K562 (cell line): ENCODE results near the gene IPO9. TPM values are rescaled to one million over a fixed set of nuclear protein-coding genes. Genes with fewer than 3 reads are reported as not detected.
A peak's percentile ranks its signal among the peaks of the same experiment; 100 is the strongest.

Experiments used
- AFF1 ChIP-seq, 2 experiments: fragments of 450-650 bp; IDR thresholded peaks; 2 replicates each; pipeline ENCODE4 v1.6.1; 2018; ENCODE audit warnings: mild to moderate bottlenecking in 2 of 2, low read depth in 1 of 2; ENCODE audit not compliant: partially characterized antibody in 2 of 2
- CSDE1 ChIP-seq, 2 experiments: fragments of 450-650 bp; IDR thresholded peaks; 2 replicates each; pipeline ENCODE4 v1.6.1; 2016; ENCODE audit warnings: mild to moderate bottlenecking in 1 of 2
- FOXP4 ChIP-seq: sonication (generic); formaldehyde crosslinking; IDR thresholded peaks from 2 replicates; pipeline ENCODE4 v1.8.0; 2022; ENCODE audit warnings: mild to moderate bottlenecking, missing genetic modification reagents, borderline replicate concordance
- MAZ ChIP-seq, 2 experiments: fragments of 450-650 bp in 1 of 2; sonication (generic) in 1 of 2; formaldehyde crosslinking; IDR thresholded peaks in 1 of 2; conservative IDR thresholded peaks in 1 of 2; 2 replicates each; pipeline versions ENCODE4 v1.4.0 to v1.5.0; 2020; ENCODE audit warnings: mild to moderate bottlenecking in 1 of 2, missing genetic modification reagents in 1 of 2
- MYC ChIP-seq, 2 experiments: fragments of 250-450 bp in 1 of 2; sonication (Bioruptor Pico) in 1 of 2; IDR thresholded peaks; 2 replicates each; pipeline versions ENCODE4 v1.5.1 to v1.6.1; 2012 to 2021; ENCODE audit warnings: low read depth in 2 of 2, borderline replicate concordance in 1 of 2, improper control_type of control experiment in 1 of 2, low read length in 1 of 2, mild to moderate bottlenecking in 1 of 2, moderate library complexity in 1 of 2
- SRF ChIP-seq, 2 experiments: fragments of 250-450, 450-650 bp in 1 of 2; sonication (Bioruptor Pico) in 1 of 2; sonication (generic) in 1 of 2; formaldehyde crosslinking; IDR thresholded peaks; 2 replicates each; pipeline versions ENCODE4 v1.5.0 to v1.5.1; 2020 to 2022; ENCODE audit warnings: mild to moderate bottlenecking in 1 of 2, missing genetic modification reagents in 1 of 2
- ZNF318 ChIP-seq, 2 experiments: fragments of 450-650 bp; IDR thresholded peaks; 2 replicates each; pipeline ENCODE4 v1.6.1; 2016; ENCODE audit warnings: mild to moderate bottlenecking in 2 of 2, borderline replicate concordance in 1 of 2, low read depth in 1 of 2, moderate library complexity in 1 of 2
- ZNF444 ChIP-seq: fragments of 250-450 bp; sonication (Bioruptor Pico); IDR thresholded peaks from 2 replicates; pipeline ENCODE4 v1.4.0; 2020; ENCODE audit warnings: mild to moderate bottlenecking, moderate library complexity
- ZNF583 ChIP-seq: fragments of 250-450 bp; sonication (Bioruptor Pico); IDR thresholded peaks from 2 replicates; pipeline ENCODE4 v1.4.0; 2020
- polyA plus RNA-seq, 8 experiments: library from polyadenylated mRNA; depleted of rRNA in 4 of 8; stranded (reverse) in 5 of 8; unstranded in 3 of 8; fragments of >200 nt; fragmentation: Nextera tagmentation in 2 of 8; fragmentation: Illumina TruSeq in 1 of 8; extraction: Ambion mirVana in 2 of 8; extraction: Trizol in 1 of 8; gene quantifications; 2 replicates each; pipeline versions ENCODE4 v1.2.1 to v1.2.3, GENCODE V29; 2011 to 2014; ENCODE audit warnings: inconsistent platforms in 1 of 8, missing spikeins in 1 of 8
- total RNA-seq, 7 experiments: library from RNA; depleted of rRNA in 6 of 7; stranded (reverse); fragments of >200 nt in 6 of 7; fragmentation: Illumina TruSeq in 2 of 7; extraction: Trizol in 2 of 7; gene quantifications; 2 replicates each; pipeline versions ENCODE4 v1.2.1 to v1.2.3, GENCODE V29; 2011 to 2021; ENCODE audit warnings: low replicate concordance in 1 of 7

The IPO9 gene
- total and polyA plus RNA-seq, 9 of the 15 experiments (the other 6 are each of a cell fraction or from before 2014, with no cell fraction given): 27.9 to 78.6 (median 43.9) TPM

GRCh38 chr1:201895913-201896807 lies 67.2 kb downstream of the IPO9 start (continued):
- TF ChIP-seq ZNF318 (IDR thresholded peaks at IDR 0.05; ENCODE audit: borderline replicate concordance in 1 of 2, low read depth in 1 of 2): no peak
- peak in 1 of 2 experiments; percentile 67; a peak in 1 of 4 replicates for TF ChIP-seq SRF (CRISPR knock-in tag; IDR thresholded peaks at IDR 0.05)
- peak; percentile 61 for TF ChIP-seq MYC (IDR thresholded peaks at IDR 0.05; ENCODE audit: low read depth, low read length)
- TF ChIP-seq MYC (CRISPR knock-in tag; IDR thresholded peaks at IDR 0.05; ENCODE audit: borderline replicate concordance, low read depth): no peak
- peak in 1 of 2 experiments; percentile 49; a peak in 1 of 4 replicates for TF ChIP-seq CSDE1 (IDR thresholded peaks at IDR 0.05)
- TF ChIP-seq ZNF444 (CRISPR knock-in tag): peak; percentile 64; the same call in 1 of the 2 replicates
- TF ChIP-seq AFF1 (IDR thresholded peaks at IDR 0.05; ENCODE audit: low read depth in 1 of 2, partially characterized antibody in 2 of 2): peak in 1 of 2 experiments; percentile 56
- peak; percentile 71 to 86; a peak in 3 of 4 replicates for TF ChIP-seq MAZ (CRISPR knock-in tag; conservative IDR thresholded peaks at IDR 0.05 in 1 of 2, IDR thresholded peaks at IDR 0.05 in 1 of 2)
- no peak for TF ChIP-seq FOXP4 (CRISPR knock-in tag)
- TF ChIP-seq ZNF583 (CRISPR knock-in tag): no peak
